ENCODE results near the gene STT3B.

STT3B gene

GRCh38 chr3:31670136-31670535 is 137.4 kb downstream of the STT3B start:
- TF ChIP-seq Cebpa-rat (IDR thresholded peaks at IDR 0.05): no peak
- Histone ChIP-seq H3K9ac (no peak overlapping the region), H4K20me1 (no peaks in the 10 kb centered on the region), H3K4me3 (no peak overlapping the region), H3K4me1 (no peaks in the 10 kb centered on the region), H3K27ac (no peak overlapping the region), H3K4me2 (no peak overlapping the region), H3K27me3 (no peaks in the 10 kb centered on the region), H3K36me3 (no peaks in the 10 kb centered on the region), H3K9me3 (no peaks in the 10 kb centered on the region)

GRCh38 chr3:31670722-31671121 is 138.0 kb downstream of the STT3B start:
- Histone ChIP-seq H3K9me3 (no peaks in the 10 kb centered on the region), H3K27me3 (no peaks in the 10 kb centered on the region), H3K27ac (no peak overlapping the region), H3K36me3 (no peaks in the 10 kb centered on the region), H3K4me3 (no peak overlapping the region), H4K20me1 (no peaks in the 10 kb centered on the region), H3K9ac (no peak overlapping the region), H3K4me1 (no peaks in the 10 kb centered on the region), H3K4me2 (no peak overlapping the region)
- no peak for TF ChIP-seq Cebpa-rat (IDR thresholded peaks at IDR 0.05)

GRCh38 chr3:31671451-31671850 is 138.7 kb downstream of the STT3B start:
- no peak for TF ChIP-seq Cebpa-rat (IDR thresholded peaks at IDR 0.05)
- Histone ChIP-seq H4K20me1 (no peaks in the 10 kb centered on the region), H3K36me3 (no peaks in the 10 kb centered on the region), H3K4me1 (no peaks in the 10 kb centered on the region), H3K4me3 (no peak overlapping the region), H3K27ac (no peak overlapping the region), H3K27me3 (no peaks in the 10 kb centered on the region), H3K9ac (no peak overlapping the region), H3K4me2 (no peak overlapping the region), H3K9me3 (no peaks in the 10 kb centered on the region)

GRCh38 chr3:31671976-31672375 is 139.3 kb downstream of the STT3B start:
- H3K27ac ChIP-seq: no peak overlapping the region
- no peak overlapping the region for H3K9ac ChIP-seq
- H3K4me3 ChIP-seq: no peak overlapping the region
- no peaks in the 10 kb centered on the region for H4K20me1 ChIP-seq
- no peak for TF ChIP-seq Cebpa-rat (IDR thresholded peaks at IDR 0.05)
- H3K27me3 ChIP-seq: no peaks in the 10 kb centered on the region
- no peak overlapping the region for H3K4me2 ChIP-seq
- H3K36me3 ChIP-seq: no peaks in the 10 kb centered on the region
- no peaks in the 10 kb centered on the region for H3K9me3 ChIP-seq
- no peaks in the 10 kb centered on the region for H3K4me1 ChIP-seq

GRCh38 chr3:31673950-31674349 is 141.2 kb downstream of the STT3B start:
- Histone ChIP-seq H3K27me3 (no peaks in the 10 kb centered on the region), H3K4me2 (no peak overlapping the region), H3K4me3 (no peak overlapping the region), H3K9me3 (no peaks in the 10 kb centered on the region), H3K36me3 (no peaks in the 10 kb centered on the region), H3K9ac (no peak overlapping the region), H4K20me1 (no peaks in the 10 kb centered on the region), H3K27ac (no peak overlapping the region), H3K4me1 (no peaks in the 10 kb centered on the region)
- TF ChIP-seq Cebpa-rat (IDR thresholded peaks at IDR 0.05): no peak

GRCh38 chr3:31676556-31676955 is 143.8 kb downstream of the STT3B start:
- Histone ChIP-seq H3K4me3 (no peak overlapping the region), H3K9me3 (no peaks in the 10 kb centered on the region), H3K27me3 (no peaks in the 10 kb centered on the region), H3K36me3 (no peaks in the 10 kb centered on the region), H3K9ac (no peak overlapping the region), H3K27ac (no peak overlapping the region), H3K4me1 (no peaks in the 10 kb centered on the region), H4K20me1 (no peaks in the 10 kb centered on the region), H3K4me2 (no peak overlapping the region)
- TF ChIP-seq Cebpa-rat (IDR thresholded peaks at IDR 0.05): no peak

- no peak overlapping the region for H3K4me2 ChIP-seq
- H3K4me1 ChIP-seq: no peaks in the 10 kb centered on the region
- H3K9me3 ChIP-seq: no peaks in the 10 kb centered on the region
- H3K4me3 ChIP-seq: no peak overlapping the region
- no peak for TF ChIP-seq Cebpa-rat (IDR thresholded peaks at IDR 0.05)
- no peaks in the 10 kb centered on the region for H3K36me3 ChIP-seq
- H3K27ac ChIP-seq: no peak overlapping the region
- H4K20me1 ChIP-seq: no peaks in the 10 kb centered on the region
- H3K9ac ChIP-seq: no peak overlapping the region
- H3K27me3 ChIP-seq: no peaks in the 10 kb centered on the region
Observed at GRCh38 chr3:31680072-31680870, 147.5 kb downstream of the STT3B start.
